NB4 (cell line): Measurements from ENCODE around the gene BAZ1A.

Source experiments
- DNase-seq: peaks from one replicate; pipeline ENCODE4 v3.0.0; 2010; ENCODE audit warnings: low read depth
- H3K4me3 ChIP-seq: one replicate; pipeline ENCODE4 v1.5.1; 2011; ENCODE audit warnings: mild to moderate bottlenecking, low read depth, low read length, moderate library complexity
- MYC ChIP-seq: IDR thresholded peaks from 2 replicates; pipeline ENCODE4 v1.6.1; 2011; ENCODE audit warnings: low read depth, low read length
- POLR2A ChIP-seq: IDR thresholded peaks from 2 replicates; pipeline ENCODE4 v1.6.1; 2011; ENCODE audit warnings: mild to moderate bottlenecking; ENCODE audit not compliant: insufficient read length; ENCODE audit errors: extremely low read depth
- TF ChIP-seq, protein P1 (sequence below): IDR thresholded peaks from one replicate; pipeline ENCODE4 v1.5.1; 2012; ENCODE audit warnings: low read depth, low read length
- TF ChIP-seq, protein P2 (sequence below): IDR thresholded peaks from 2 replicates; pipeline ENCODE4 v1.6.1; 2011; ENCODE audit warnings: low read depth, low read length

BAZ1A gene

DNA sequence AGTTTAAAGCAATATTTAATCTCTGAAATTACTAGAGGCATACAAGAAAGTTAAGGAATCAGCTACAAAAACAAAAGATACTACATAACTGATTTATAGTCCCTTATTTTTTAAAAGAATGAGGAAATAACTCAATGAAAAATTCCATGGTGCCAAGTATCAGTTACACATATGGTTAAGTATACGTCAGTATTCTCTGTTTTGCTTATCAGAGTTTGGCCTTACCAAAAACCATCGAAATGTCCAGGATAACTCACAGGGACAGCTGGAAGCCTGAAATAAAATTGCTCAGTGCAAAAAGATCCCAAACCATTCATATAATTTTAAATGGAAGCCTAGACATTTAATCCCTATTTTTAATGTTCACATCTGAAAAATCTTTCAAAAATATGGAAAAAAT lies 164.4 kb downstream of the BAZ1A start:
- TF ChIP-seq, protein P1, sequence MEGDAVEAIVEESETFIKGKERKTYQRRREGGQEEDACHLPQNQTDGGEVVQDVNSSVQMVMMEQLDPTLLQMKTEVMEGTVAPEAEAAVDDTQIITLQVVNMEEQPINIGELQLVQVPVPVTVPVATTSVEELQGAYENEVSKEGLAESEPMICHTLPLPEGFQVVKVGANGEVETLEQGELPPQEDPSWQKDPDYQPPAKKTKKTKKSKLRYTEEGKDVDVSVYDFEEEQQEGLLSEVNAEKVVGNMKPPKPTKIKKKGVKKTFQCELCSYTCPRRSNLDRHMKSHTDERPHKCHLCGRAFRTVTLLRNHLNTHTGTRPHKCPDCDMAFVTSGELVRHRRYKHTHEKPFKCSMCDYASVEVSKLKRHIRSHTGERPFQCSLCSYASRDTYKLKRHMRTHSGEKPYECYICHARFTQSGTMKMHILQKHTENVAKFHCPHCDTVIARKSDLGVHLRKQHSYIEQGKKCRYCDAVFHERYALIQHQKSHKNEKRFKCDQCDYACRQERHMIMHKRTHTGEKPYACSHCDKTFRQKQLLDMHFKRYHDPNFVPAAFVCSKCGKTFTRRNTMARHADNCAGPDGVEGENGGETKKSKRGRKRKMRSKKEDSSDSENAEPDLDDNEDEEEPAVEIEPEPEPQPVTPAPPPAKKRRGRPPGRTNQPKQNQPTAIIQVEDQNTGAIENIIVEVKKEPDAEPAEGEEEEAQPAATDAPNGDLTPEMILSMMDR = no peak
- TF ChIP-seq, protein P2, sequence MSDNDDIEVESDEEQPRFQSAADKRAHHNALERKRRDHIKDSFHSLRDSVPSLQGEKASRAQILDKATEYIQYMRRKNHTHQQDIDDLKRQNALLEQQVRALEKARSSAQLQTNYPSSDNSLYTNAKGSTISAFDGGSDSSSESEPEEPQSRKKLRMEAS = no peak
- TF ChIP-seq MYC = no peak
- no peak for TF ChIP-seq POLR2A
- H3K4me3 ChIP-seq = no peak overlapping the region
- DNase-seq = no peak

DNA sequence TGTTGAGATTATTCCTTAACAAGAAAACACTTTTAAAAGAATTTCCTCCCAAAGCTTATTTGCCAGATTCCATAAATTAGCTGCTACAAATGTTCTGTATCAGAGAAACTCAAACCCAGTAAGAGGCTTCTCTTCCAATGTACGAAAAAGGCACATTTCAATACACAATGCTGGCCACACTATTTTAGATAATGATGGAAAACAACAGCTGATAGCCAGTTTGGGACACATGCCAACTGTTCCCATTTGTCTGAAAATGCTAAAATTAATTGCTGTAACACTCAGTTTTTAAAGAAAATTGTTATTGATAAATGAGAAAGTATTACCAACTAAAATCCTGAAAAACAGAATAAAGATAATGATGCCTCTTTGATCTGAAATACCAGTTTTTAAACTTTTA lies 165.2 kb downstream of the BAZ1A start:
- DNase-seq = no peak
- TF ChIP-seq POLR2A (no peak), MYC (no peak)
- TF ChIP-seq, protein P1 = no peak
- TF ChIP-seq, protein P2 = no peak
- no peak overlapping the region for H3K4me3 ChIP-seq

DNA sequence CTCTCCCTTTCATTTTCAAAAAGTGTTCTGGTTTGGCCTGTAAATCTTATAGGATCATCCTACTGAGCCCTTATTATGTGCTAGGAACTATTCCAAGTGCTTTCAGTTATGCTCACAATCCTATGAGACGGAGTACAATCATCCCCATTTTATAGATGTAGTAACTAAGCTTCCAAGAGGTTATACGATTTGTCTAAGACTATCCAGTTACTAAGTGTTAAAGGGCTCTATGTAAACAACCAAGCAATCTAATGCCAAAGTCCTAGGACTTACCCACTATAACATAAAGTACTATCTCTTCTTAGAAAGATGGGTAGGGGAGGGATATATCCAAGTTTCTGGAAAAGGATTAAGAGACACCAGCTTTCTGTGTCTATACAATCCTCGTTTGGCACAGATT lies 167.4 kb downstream of the BAZ1A start:
- no peak overlapping the region for H3K4me3 ChIP-seq
- TF ChIP-seq, protein P1 = no peak
- TF ChIP-seq POLR2A = no peak
- no peak for TF ChIP-seq MYC
- TF ChIP-seq, protein P2 = no peak
- no peak for DNase-seq
